ENCODE measurements around the gene KIF12. TPM values are rescaled to one million over a fixed set of nuclear protein-coding genes. Genes with fewer than 3 reads are reported as not detected.

KIF12 gene
- polyA plus RNA-seq, 3 donors: not detected

DNA sequence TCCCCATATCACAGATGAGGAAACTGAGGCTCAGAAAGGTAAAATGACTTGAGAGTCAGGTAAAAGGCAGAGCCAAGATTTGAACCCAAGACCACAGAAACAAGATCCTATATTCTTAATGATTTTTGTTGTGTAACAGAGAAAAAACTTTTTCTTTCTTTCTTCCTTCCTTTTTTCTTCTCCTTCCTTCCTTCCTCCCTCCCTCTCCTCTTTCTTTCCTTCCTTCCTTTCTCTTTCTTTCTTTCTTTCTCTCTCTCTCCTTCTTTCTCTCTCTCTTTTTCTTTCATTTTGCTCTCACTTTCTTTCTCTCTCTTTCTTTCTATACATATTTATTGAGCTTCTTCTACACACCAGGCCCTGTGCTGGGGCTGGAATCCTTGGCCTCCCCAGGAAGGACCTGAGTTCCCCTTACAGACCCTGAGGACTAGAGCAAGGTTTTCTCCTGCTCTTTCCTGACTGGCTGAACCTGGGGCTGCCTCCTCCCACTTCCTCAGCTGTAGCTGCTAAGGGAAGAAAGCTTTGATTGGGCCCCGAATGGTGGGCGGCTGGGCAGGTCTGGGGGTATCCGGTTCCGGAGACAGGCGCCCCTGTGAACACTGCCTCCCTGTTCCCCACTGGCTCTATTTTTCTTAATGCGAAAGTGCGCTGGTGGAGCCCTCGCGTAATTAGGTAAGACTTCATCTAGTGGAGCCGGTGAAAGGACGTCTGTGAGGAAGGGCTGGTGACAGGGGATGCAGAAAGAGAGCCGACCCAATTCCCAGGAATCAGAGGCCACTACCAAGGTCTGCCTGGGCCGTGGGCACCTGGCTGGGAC is 27.4 kb upstream of the KIF12 start:
- peak overlapping the region in 1 of 7 donors; percentile 43 for H3K27ac Mint-ChIP-seq
- H3K4me2 ChIP-seq (replicated peaks; ENCODE audit: extremely low read depth, low read length, poor library complexity, severe bottlenecking): no peak overlapping the region
- no peak overlapping the region for H3K27ac ChIP-seq (ENCODE audit: low read depth in 1 of 2, low read length in 2 of 2)
- no peak overlapping the region for H2AFZ ChIP-seq (ENCODE audit: insufficient read depth, low read depth, low read length, poor library complexity, severe bottlenecking)
- intact Hi-C loops (cut with micrococcal nuclease): no loop called here
- no peaks in the 10 kb centered on the region for H3K36me3 Mint-ChIP-seq
- H3K27me3 Mint-ChIP-seq (ENCODE audit: low read depth in 3 of 3): peaks cover 6 to 16% (median 9%) of the 10 kb centered on the region in 3 donors
- H3K9ac ChIP-seq (ENCODE audit: insufficient read depth, low read length, poor library complexity, severe bottlenecking): no peak overlapping the region
- H3K4me3 Mint-ChIP-seq: no peak overlapping the region
- H4K20me1 ChIP-seq (ENCODE audit: insufficient read depth, low read length): no peaks in the 10 kb centered on the region
- WGBS (ENCODE audit: insufficient coverage): 65% methylated on average over 10 of the region's 13 CpGs
- no peak overlapping the region for H3K4me3 ChIP-seq (replicated peaks in 1 of 3; ENCODE audit: low read depth in 2 of 3, low read length in 3 of 3)
- no peaks in the 10 kb centered on the region for H3K79me2 ChIP-seq (ENCODE audit: insufficient read depth, low read length)
- no peaks in the 10 kb centered on the region for H3K27me3 ChIP-seq (ENCODE audit: control insufficient read depth in 2 of 2, insufficient read depth in 2 of 2, low read length in 2 of 2)
- H3K4me1 ChIP-seq (ENCODE audit: control insufficient read depth in 1 of 2, insufficient read depth in 2 of 2, low read length in 2 of 2): no peaks in the 10 kb centered on the region
- H3K9me3 Mint-ChIP-seq: peaks cover 7 to 16% (median 15%) of the 10 kb centered on the region in 7 donors
- peaks cover 12 to 14% of the 10 kb centered on the region in 2 donors for H3K9me3 ChIP-seq (replicated peaks in 1 of 2; ENCODE audit: control insufficient read depth in 1 of 2, insufficient read depth in 1 of 2, low read length in 2 of 2)
- no peak for DNase-seq
- H3K4me1 Mint-ChIP-seq: peaks cover 2% of the 10 kb centered on the region
- no peaks in the 10 kb centered on the region for H3K36me3 ChIP-seq (replicated peaks in 1 of 2; ENCODE audit: control insufficient read depth in 1 of 2, insufficient read depth in 2 of 2, low read length in 2 of 2)
- TF ChIP-seq, protein P1, sequence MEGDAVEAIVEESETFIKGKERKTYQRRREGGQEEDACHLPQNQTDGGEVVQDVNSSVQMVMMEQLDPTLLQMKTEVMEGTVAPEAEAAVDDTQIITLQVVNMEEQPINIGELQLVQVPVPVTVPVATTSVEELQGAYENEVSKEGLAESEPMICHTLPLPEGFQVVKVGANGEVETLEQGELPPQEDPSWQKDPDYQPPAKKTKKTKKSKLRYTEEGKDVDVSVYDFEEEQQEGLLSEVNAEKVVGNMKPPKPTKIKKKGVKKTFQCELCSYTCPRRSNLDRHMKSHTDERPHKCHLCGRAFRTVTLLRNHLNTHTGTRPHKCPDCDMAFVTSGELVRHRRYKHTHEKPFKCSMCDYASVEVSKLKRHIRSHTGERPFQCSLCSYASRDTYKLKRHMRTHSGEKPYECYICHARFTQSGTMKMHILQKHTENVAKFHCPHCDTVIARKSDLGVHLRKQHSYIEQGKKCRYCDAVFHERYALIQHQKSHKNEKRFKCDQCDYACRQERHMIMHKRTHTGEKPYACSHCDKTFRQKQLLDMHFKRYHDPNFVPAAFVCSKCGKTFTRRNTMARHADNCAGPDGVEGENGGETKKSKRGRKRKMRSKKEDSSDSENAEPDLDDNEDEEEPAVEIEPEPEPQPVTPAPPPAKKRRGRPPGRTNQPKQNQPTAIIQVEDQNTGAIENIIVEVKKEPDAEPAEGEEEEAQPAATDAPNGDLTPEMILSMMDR (IDR thresholded peaks at IDR 0.05): no peak

- peaks cover 7 to 16% (median 15%) of the 10 kb centered on the region in 7 donors for H3K9me3 Mint-ChIP-seq
- Histone ChIP-seq H3K4me3 (replicated peaks in 1 of 3; ENCODE audit: low read depth in 2 of 3, low read length in 3 of 3) (no peak overlapping the region), H3K27ac (ENCODE audit: low read depth in 1 of 2, low read length in 2 of 2) (no peak overlapping the region), H2AFZ (ENCODE audit: insufficient read depth, low read depth, low read length, poor library complexity, severe bottlenecking) (no peak overlapping the region), H3K9ac (ENCODE audit: insufficient read depth, low read length, poor library complexity, severe bottlenecking) (no peak overlapping the region), H3K4me2 (replicated peaks; ENCODE audit: extremely low read depth, low read length, poor library complexity, severe bottlenecking) (no peak overlapping the region), H3K79me2 (ENCODE audit: insufficient read depth, low read length) (no peaks in the 10 kb centered on the region), H3K9me3 (replicated peaks in 1 of 2; ENCODE audit: control insufficient read depth in 1 of 2, insufficient read depth in 1 of 2, low read length in 2 of 2) (peaks cover 12 to 14% of the 10 kb centered on the region in 2 donors), H3K4me1 (ENCODE audit: control insufficient read depth in 1 of 2, insufficient read depth in 2 of 2, low read length in 2 of 2) (no peaks in the 10 kb centered on the region), H4K20me1 (ENCODE audit: insufficient read depth, low read length) (no peaks in the 10 kb centered on the region), H3K27me3 (ENCODE audit: control insufficient read depth in 2 of 2, insufficient read depth in 2 of 2, low read length in 2 of 2) (no peaks in the 10 kb centered on the region), H3K36me3 (replicated peaks in 1 of 2; ENCODE audit: control insufficient read depth in 1 of 2, insufficient read depth in 2 of 2, low read length in 2 of 2) (no peaks in the 10 kb centered on the region)
- WGBS (ENCODE audit: insufficient coverage): 100% methylated on average over 6 of the region's 10 CpGs
- TF ChIP-seq, protein P1 (IDR thresholded peaks at IDR 0.05): no peak
- intact Hi-C loops (cut with micrococcal nuclease): no loop called here
- H3K36me3 Mint-ChIP-seq: no peaks in the 10 kb centered on the region
- DNase-seq: no peak
- H3K4me3 Mint-ChIP-seq: no peak overlapping the region
- peaks cover 2% of the 10 kb centered on the region for H3K4me1 Mint-ChIP-seq
- no peak overlapping the region for H3K27ac Mint-ChIP-seq
- H3K27me3 Mint-ChIP-seq (ENCODE audit: low read depth in 3 of 3): peaks cover 6 to 16% (median 8%) of the 10 kb centered on the region in 3 donors
These were observed 26.5 kb upstream of the KIF12 start for GRCh38 chr9:114125476-114126013.
